ENCODE data around the gene ACADS. TPM values are rescaled to one million over a fixed set of nuclear protein-coding genes. Genes with fewer than 3 reads are reported as not detected.

ACADS gene
- polyA plus RNA-seq, 1 donor from 2014 or later: 3.6 TPM

GRCh38 chr12:120692524-120693033 lies 33.0 kb upstream of the ACADS start:
- H3K9ac ChIP-seq (ENCODE audit: low read length): no peak overlapping the region
- no peaks in the 10 kb centered on the region for H3F3A ChIP-seq (ENCODE audit: insufficient read depth, low read length, poor library complexity, severe bottlenecking)
- H3K79me2 ChIP-seq (replicated peaks; ENCODE audit: insufficient read depth, low read length): peaks cover 37% of the 10 kb centered on the region
- H3K9me2 ChIP-seq (ENCODE audit: insufficient read depth, low read length): no peaks in the 10 kb centered on the region
- H3K36me3 ChIP-seq (ENCODE audit: insufficient read depth, low read length): peaks cover 5% of the 10 kb centered on the region
- H3K4me2 ChIP-seq (ENCODE audit: low read length): no peak overlapping the region
- no peaks in the 10 kb centered on the region for H3K27me3 ChIP-seq (ENCODE audit: insufficient read depth, low read depth, low read length)
- no peaks in the 10 kb centered on the region for H4K20me1 ChIP-seq (ENCODE audit: insufficient read depth)
- H3K9me3 ChIP-seq (ENCODE audit: low read length): no peaks in the 10 kb centered on the region
- no peak overlapping the region for H3K27ac ChIP-seq (ENCODE audit: low read length)
- TF ChIP-seq POLR2AphosphoS5 (IDR thresholded peaks at IDR 0.05): no peak
- no peak for TF ChIP-seq RAD21 (conservative IDR thresholded peaks at IDR 0.05)
- no peak for TF ChIP-seq TAF1 (IDR thresholded peaks at IDR 0.05; ENCODE audit: low read depth)
- no peak for TF ChIP-seq EP300 (conservative IDR thresholded peaks at IDR 0.05; ENCODE audit: poor library complexity, severe bottlenecking)
- TF ChIP-seq, protein P1, sequence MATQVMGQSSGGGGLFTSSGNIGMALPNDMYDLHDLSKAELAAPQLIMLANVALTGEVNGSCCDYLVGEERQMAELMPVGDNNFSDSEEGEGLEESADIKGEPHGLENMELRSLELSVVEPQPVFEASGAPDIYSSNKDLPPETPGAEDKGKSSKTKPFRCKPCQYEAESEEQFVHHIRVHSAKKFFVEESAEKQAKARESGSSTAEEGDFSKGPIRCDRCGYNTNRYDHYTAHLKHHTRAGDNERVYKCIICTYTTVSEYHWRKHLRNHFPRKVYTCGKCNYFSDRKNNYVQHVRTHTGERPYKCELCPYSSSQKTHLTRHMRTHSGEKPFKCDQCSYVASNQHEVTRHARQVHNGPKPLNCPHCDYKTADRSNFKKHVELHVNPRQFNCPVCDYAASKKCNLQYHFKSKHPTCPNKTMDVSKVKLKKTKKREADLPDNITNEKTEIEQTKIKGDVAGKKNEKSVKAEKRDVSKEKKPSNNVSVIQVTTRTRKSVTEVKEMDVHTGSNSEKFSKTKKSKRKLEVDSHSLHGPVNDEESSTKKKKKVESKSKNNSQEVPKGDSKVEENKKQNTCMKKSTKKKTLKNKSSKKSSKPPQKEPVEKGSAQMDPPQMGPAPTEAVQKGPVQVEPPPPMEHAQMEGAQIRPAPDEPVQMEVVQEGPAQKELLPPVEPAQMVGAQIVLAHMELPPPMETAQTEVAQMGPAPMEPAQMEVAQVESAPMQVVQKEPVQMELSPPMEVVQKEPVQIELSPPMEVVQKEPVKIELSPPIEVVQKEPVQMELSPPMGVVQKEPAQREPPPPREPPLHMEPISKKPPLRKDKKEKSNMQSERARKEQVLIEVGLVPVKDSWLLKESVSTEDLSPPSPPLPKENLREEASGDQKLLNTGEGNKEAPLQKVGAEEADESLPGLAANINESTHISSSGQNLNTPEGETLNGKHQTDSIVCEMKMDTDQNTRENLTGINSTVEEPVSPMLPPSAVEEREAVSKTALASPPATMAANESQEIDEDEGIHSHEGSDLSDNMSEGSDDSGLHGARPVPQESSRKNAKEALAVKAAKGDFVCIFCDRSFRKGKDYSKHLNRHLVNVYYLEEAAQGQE (IDR thresholded peaks at IDR 0.05; ENCODE audit: borderline replicate concordance): no peak
- TF ChIP-seq, protein P2, sequence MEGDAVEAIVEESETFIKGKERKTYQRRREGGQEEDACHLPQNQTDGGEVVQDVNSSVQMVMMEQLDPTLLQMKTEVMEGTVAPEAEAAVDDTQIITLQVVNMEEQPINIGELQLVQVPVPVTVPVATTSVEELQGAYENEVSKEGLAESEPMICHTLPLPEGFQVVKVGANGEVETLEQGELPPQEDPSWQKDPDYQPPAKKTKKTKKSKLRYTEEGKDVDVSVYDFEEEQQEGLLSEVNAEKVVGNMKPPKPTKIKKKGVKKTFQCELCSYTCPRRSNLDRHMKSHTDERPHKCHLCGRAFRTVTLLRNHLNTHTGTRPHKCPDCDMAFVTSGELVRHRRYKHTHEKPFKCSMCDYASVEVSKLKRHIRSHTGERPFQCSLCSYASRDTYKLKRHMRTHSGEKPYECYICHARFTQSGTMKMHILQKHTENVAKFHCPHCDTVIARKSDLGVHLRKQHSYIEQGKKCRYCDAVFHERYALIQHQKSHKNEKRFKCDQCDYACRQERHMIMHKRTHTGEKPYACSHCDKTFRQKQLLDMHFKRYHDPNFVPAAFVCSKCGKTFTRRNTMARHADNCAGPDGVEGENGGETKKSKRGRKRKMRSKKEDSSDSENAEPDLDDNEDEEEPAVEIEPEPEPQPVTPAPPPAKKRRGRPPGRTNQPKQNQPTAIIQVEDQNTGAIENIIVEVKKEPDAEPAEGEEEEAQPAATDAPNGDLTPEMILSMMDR (IDR thresholded peaks at IDR 0.05; ENCODE audit: poor library complexity, severe bottlenecking): no peak
- TF ChIP-seq SMC3 (conservative IDR thresholded peaks at IDR 0.05; ENCODE audit: poor library complexity): no peak
- TF ChIP-seq MXI1 (conservative IDR thresholded peaks at IDR 0.05; ENCODE audit: poor library complexity, severe bottlenecking): no peak
- TF ChIP-seq EZH2 (IDR thresholded peaks at IDR 0.05; ENCODE audit: borderline replicate concordance, insufficient read depth, low read length, poor library complexity, severe bottlenecking): no peak
- H3K4me3 ChIP-seq (ENCODE audit: low read length): no peak overlapping the region
- H2AFZ ChIP-seq (ENCODE audit: low read depth, low read length): no peak overlapping the region

- Histone ChIP-seq H3K4me3 (ENCODE audit: low read length) (no peak overlapping the region), H3K9me3 (ENCODE audit: low read length) (no peaks in the 10 kb centered on the region), H3K9me2 (ENCODE audit: insufficient read depth, low read length) (no peaks in the 10 kb centered on the region), H3F3A (ENCODE audit: insufficient read depth, low read length, poor library complexity, severe bottlenecking) (no peaks in the 10 kb centered on the region), H3K9ac (ENCODE audit: low read length) (no peak overlapping the region), H3K27ac (ENCODE audit: low read length) (no peak overlapping the region), H3K36me3 (ENCODE audit: insufficient read depth, low read length) (peaks cover 5% of the 10 kb centered on the region), H3K27me3 (ENCODE audit: insufficient read depth, low read depth, low read length) (no peaks in the 10 kb centered on the region), H3K4me2 (ENCODE audit: low read length) (no peak overlapping the region), H4K20me1 (ENCODE audit: insufficient read depth) (no peaks in the 10 kb centered on the region), H2AFZ (ENCODE audit: low read depth, low read length) (no peak overlapping the region), H3K79me2 (replicated peaks; ENCODE audit: insufficient read depth, low read length) (peaks cover 24% of the 10 kb centered on the region)
- TF ChIP-seq, protein P1 (IDR thresholded peaks at IDR 0.05; ENCODE audit: borderline replicate concordance): no peak
- no peak for TF ChIP-seq EP300 (conservative IDR thresholded peaks at IDR 0.05; ENCODE audit: poor library complexity, severe bottlenecking)
- TF ChIP-seq TAF1 (IDR thresholded peaks at IDR 0.05; ENCODE audit: low read depth): no peak
These were observed 31.8 kb upstream of the ACADS start for GRCh38 chr12:120693848-120694247.

Data from neural cell (in vitro differentiated cells).